Prostate gland (tissue), 2 donors: Measurements from ENCODE around the gene RALY.

Source experiments
- CTCF ChIP-seq, 4 experiments: fragments of 200-600 bp in 2 of 4; fragments of 450-650 bp in 2 of 4; sonication (generic) in 2 of 4; IDR thresholded peaks; 1 replicate in 3 of 4; 2 replicates in 1 of 4; pipeline ENCODE4 v1.5.1; 2016 to 2019; ENCODE audit warnings: antibody characterized with exemption in 4 of 4, mild to moderate bottlenecking in 2 of 4, moderate library complexity in 2 of 4
- POLR2AphosphoS5 ChIP-seq: sonication (generic); formaldehyde crosslinking; IDR thresholded peaks from one replicate; pipeline ENCODE4 v1.6.1; 2017; ENCODE audit warnings: antibody characterized with exemption

- TF ChIP-seq CTCF (IDR thresholded peaks at IDR 0.05): no peak
- TF ChIP-seq POLR2AphosphoS5: no peak
Observed at GRCh38 chr20:34061695-34062094, 68.0 kb downstream of the RALY start.
